ENCODE results near the gene THY1. TPM values are rescaled to one million over a fixed set of nuclear protein-coding genes. Genes with fewer than 3 reads are reported as not detected.

Gene THY1
- total and polyA plus RNA-seq, 2 of the 8 experiments (the other 6 are each of a cell fraction or from before 2014, with no cell fraction given): 286 to 2,479 TPM

DNA sequence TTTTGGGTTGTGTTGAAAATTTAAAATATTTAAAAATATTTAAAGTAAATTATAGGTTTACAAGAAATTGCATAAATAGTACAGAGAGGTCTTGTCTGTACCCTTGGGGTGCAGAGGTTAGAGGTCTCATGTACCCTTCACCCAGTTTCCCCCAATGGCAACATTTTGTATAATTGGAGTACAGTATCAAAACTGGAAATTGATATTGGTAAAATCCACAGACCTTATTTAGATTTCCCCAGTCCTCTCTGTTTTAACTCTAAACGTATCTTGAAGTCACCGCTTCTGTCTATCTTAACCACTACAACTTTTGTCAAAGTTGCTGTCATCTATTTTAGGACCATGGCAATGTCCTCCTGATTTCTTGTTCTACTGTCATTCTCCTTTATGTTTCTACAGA lies 10.9 kb downstream of the THY1 start:
- DNase-seq (ENCODE audit: low read depth in 1 of 2, low spot score in 2 of 2) (no peak), FAIRE-seq (no peak)
- no peaks in the 10 kb centered on the region for H3K36me3 ChIP-seq (ENCODE audit: control insufficient read depth in 2 of 4, insufficient read depth in 4 of 4, low read length in 3 of 4)
- H2AFZ ChIP-seq (ENCODE audit: low read length): no peak overlapping the region
- no peaks in the 10 kb centered on the region for H3K79me2 ChIP-seq (ENCODE audit: control insufficient read depth in 1 of 2, insufficient read depth in 2 of 2, low read length in 2 of 2)
- H2BK5ac ChIP-seq (ENCODE audit: low read depth, low read length): no peak overlapping the region
- H3K79me1 ChIP-seq (ENCODE audit: low read depth, low read length): no peaks in the 10 kb centered on the region
- no peak overlapping the region for H2BK20ac ChIP-seq (ENCODE audit: low read length)
- ChIA-PET CTCF (ENCODE audit: partially characterized antibody) (no interaction called here), POLR2A (ENCODE audit: partially characterized antibody) (no interaction called here)
- H2AK5ac ChIP-seq (ENCODE audit: low read depth, low read length): no peak overlapping the region
- H3K4me2 ChIP-seq (ENCODE audit: insufficient read depth in 1 of 2, low read depth in 2 of 2, low read length in 2 of 2): no peak overlapping the region
- H3K4ac ChIP-seq (replicated peaks; ENCODE audit: insufficient read length, low read depth, low read length): no peak overlapping the region
- no peaks in the 10 kb centered on the region for H3K27me3 ChIP-seq (replicated peaks in 1 of 4; ENCODE audit: control insufficient read depth in 3 of 4, extremely low read depth in 1 of 4, insufficient read depth in 3 of 4, low read length in 3 of 4)
- no peak overlapping the region for H4K5ac ChIP-seq (ENCODE audit: insufficient read length, low read depth, low read length)
- no peak overlapping the region for H3K14ac ChIP-seq (ENCODE audit: insufficient read length)
- no peak overlapping the region for H3K9ac ChIP-seq (replicated peaks in 1 of 4; ENCODE audit: extremely low read depth in 1 of 4, low read depth in 3 of 4, low read length in 3 of 4)
- peaks cover 0 to 4% (median 2%) of the 10 kb centered on the region in 4 experiments; a peak in 3 of 7 replicates for H3K4me1 ChIP-seq (replicated peaks in 1 of 4; ENCODE audit: control insufficient read depth in 3 of 4, insufficient read depth in 4 of 4, low read length in 3 of 4)
- peaks cover 0 to 2% of the 10 kb centered on the region in 2 experiments for H4K20me1 ChIP-seq (replicated peaks in 1 of 2; ENCODE audit: control insufficient read depth in 1 of 2, insufficient read depth in 2 of 2, low read length in 2 of 2)
- 79% methylated on average over 2 of the region's 2 CpGs; no CpG with 5 or more reads in 1 of the 2 experiments for WGBS, 2 experiments (ENCODE audit: extremely low coverage in 1 of 2, insufficient coverage in 1 of 2, insufficient read length in 1 of 2, insufficient replicate concordance in 2 of 2, low coverage in 1 of 2, low lambda C conversion rate in 2 of 2, missing lambda C conversion rate in 1 of 2)
- H3K56ac ChIP-seq (replicated peaks; ENCODE audit: insufficient read length, low read depth, low read length): no peak overlapping the region
- H2BK120ac ChIP-seq (replicated peaks; ENCODE audit: low read depth, low read length): no peak overlapping the region
- no peaks in the 10 kb centered on the region for H3K23me2 ChIP-seq (ENCODE audit: low read depth, low read length)
- H3K18ac ChIP-seq (ENCODE audit: extremely low read depth, low read length): no peak overlapping the region
- no peak overlapping the region for H2BK12ac ChIP-seq (ENCODE audit: low read depth, low read length)
- no peak overlapping the region for H4K91ac ChIP-seq (replicated peaks; ENCODE audit: insufficient read length, low read length)
- H4K8ac ChIP-seq (ENCODE audit: extremely low read depth, insufficient read depth, low read length): no peak overlapping the region
- no peak overlapping the region for H3K23ac ChIP-seq (ENCODE audit: insufficient read length)
- no peaks in the 10 kb centered on the region for H3K9me3 ChIP-seq (ENCODE audit: insufficient read depth in 2 of 2, low read depth in 1 of 2, low read length in 1 of 2)
- H3K27ac ChIP-seq (ENCODE audit: low read depth, low read length): no peak overlapping the region
- no peak overlapping the region for H3K4me3 ChIP-seq (ENCODE audit: extremely low read depth in 1 of 4, insufficient read depth in 2 of 4, low read depth in 3 of 4, low read length in 4 of 4)
- no peak overlapping the region for H2BK15ac ChIP-seq (ENCODE audit: low read length)
- TF ChIP-seq POLR2A (IDR thresholded peaks at IDR 0.05; ENCODE audit: control extremely low read depth in 1 of 2, low read depth in 2 of 2, low read length in 2 of 2) (no peak), SP2 (IDR thresholded peaks at IDR 0.05; ENCODE audit: low read length) (no peak), CHD1 (IDR thresholded peaks at IDR 0.05; ENCODE audit: low read depth, low read length) (no peak), SAP30 (IDR thresholded peaks at IDR 0.05; ENCODE audit: insufficient read depth, insufficient replicate concordance, low read length) (no peak), USF2 (IDR thresholded peaks at IDR 0.05; ENCODE audit: low read length) (no peak), BCL11A (IDR thresholded peaks at IDR 0.05; ENCODE audit: low read depth in 2 of 2, low read length in 2 of 2) (no peak), SIN3A (conservative IDR thresholded peaks at IDR 0.05 in 1 of 2, IDR thresholded peaks at IDR 0.05 in 1 of 2; ENCODE audit: low read depth in 1 of 2, low read length in 2 of 2) (no peak)
